Measurements from ENCODE around the gene GAA. TPM values are rescaled to one million over a fixed set of nuclear protein-coding genes. Genes with fewer than 3 reads are reported as not detected.

The GAA gene
- total RNA-seq, 2 experiments from 2014 or later: 22.2 to 22.4 TPM

GRCh38 chr17:80097844-80098691 lies 3.3 kb upstream of the GAA start:
- no peaks in the 10 kb centered on the region for H3K36me3 ChIP-seq (ENCODE audit: insufficient read depth, low read length)
- Mint-ChIP-seq H3K27me3 (no peaks in the 10 kb centered on the region), H3K9me3 (no peaks in the 10 kb centered on the region), H3K27ac (no peak overlapping the region), H3K36me3 (ENCODE audit: low read depth) (peaks cover 5% of the 10 kb centered on the region), H3K4me3 (peak overlapping the region; percentile 23), H3K4me1 (ENCODE audit: low read depth) (peaks cover 29% of the 10 kb centered on the region)
- H3K27ac ChIP-seq (ENCODE audit: low read depth in 1 of 2, low read length in 2 of 2): no peak overlapping the region
- H3K27me3 ChIP-seq (ENCODE audit: control insufficient read depth in 1 of 2, insufficient read depth in 2 of 2, low read length in 2 of 2): no peaks in the 10 kb centered on the region
- ATAC-seq (ENCODE audit: poor library complexity) (no peak), DNase-seq (peak in 1 of 14 experiments; percentile 14)
- intact Hi-C loops (cut with DNase I, micrococcal nuclease): no loop called here
- POLR2A ChIA-PET: no interaction called here
- TF ChIP-seq CTCF (IDR thresholded peaks at IDR 0.05): no peak
- H3K9me3 ChIP-seq (ENCODE audit: control insufficient read depth in 1 of 2, insufficient read depth in 1 of 2, low read length in 2 of 2): no peaks in the 10 kb centered on the region
- no peak overlapping the region for H3K4me3 ChIP-seq (ENCODE audit: low read length)
- CTCF ChIA-PET: no interaction called here
- H3K4me1 ChIP-seq (ENCODE audit: insufficient read depth, low read length): peaks cover 25% of the 10 kb centered on the region

DNA sequence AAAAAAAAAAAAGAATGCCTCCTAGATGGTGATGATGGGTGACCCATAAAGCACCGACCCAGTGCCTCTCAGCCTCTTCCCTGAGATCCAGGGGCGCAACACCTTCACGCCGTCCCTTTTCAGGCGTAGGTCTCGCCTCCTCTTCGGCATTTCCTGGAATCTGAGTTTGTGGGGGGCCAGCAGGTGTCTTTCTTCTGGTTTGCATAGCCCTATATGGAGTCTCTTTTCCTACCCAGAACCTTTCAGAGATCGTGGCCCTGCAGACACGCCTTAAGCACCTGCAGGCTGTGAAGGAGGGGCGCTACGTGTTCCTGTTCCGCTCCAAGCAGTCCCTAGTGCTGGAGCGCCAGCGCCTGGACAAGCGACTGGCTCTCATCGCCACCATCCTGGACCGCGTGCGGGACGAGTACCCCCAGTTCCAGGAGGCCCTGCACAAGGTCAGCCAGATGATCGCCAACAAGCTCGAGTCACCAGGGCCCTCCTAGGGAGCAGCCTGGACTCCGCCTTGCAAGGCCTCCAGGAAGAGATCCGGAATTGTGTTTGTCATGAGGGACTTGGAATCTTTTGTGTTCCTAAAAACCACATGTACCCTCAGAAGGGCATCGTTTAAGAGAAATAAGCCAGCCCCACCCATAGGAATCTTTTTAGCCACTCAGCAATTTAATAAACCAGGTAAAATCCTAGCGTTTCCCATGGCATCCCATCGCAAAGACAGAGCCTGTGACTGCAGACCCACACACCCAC lies 1.9 kb upstream of the GAA start:
- Histone ChIP-seq H3K4me3 (ENCODE audit: low read length) (no peak overlapping the region), H3K36me3 (ENCODE audit: insufficient read depth, low read length) (no peaks in the 10 kb centered on the region), H3K27ac (ENCODE audit: low read depth in 1 of 2, low read length in 2 of 2) (no peak overlapping the region), H3K27me3 (ENCODE audit: control insufficient read depth in 1 of 2, insufficient read depth in 2 of 2, low read length in 2 of 2) (no peaks in the 10 kb centered on the region), H3K4me1 (ENCODE audit: insufficient read depth, low read length) (peaks cover 29% of the 10 kb centered on the region), H3K9me3 (ENCODE audit: control insufficient read depth in 1 of 2, insufficient read depth in 1 of 2, low read length in 2 of 2) (no peaks in the 10 kb centered on the region)
- Mint-ChIP-seq H3K36me3 (ENCODE audit: low read depth) (peaks cover 5% of the 10 kb centered on the region), H3K9me3 (no peaks in the 10 kb centered on the region), H3K27me3 (no peaks in the 10 kb centered on the region), H3K4me3 (peak overlapping the region; percentile 45), H3K4me1 (ENCODE audit: low read depth) (peaks cover 35% of the 10 kb centered on the region), H3K27ac (no peak overlapping the region)
- ATAC-seq (ENCODE audit: poor library complexity) (no peak), DNase-seq (peak in 1 of 14 experiments; percentile 23)
- ChIA-PET CTCF (interaction anchor here (1.3 to 2.8 kb wide), 2 partner anchors 10 to 45 kb away, joined by 3 to 23 read pairs; no protein-coding TSS in a partner anchor), POLR2A (no interaction called here)
- TF ChIP-seq CTCF (IDR thresholded peaks at IDR 0.05): no peak
- intact Hi-C loops (cut with DNase I, micrococcal nuclease): loop anchor here (5.0 to 10.0 kb wide), 6 partner anchors 48 to 1995 kb away; partner anchors contain the start of genes CCDC40 (in 1 of the 2), EIF4A3 (in 1 of the 2), FASN (in 1 of the 2) and RPTOR (in 1 of the 2)

- no peaks in the 10 kb centered on the region for H3K27me3 Mint-ChIP-seq
- no peak overlapping the region for H3K27ac ChIP-seq (ENCODE audit: low read depth in 1 of 2, low read length in 2 of 2)
- no peaks in the 10 kb centered on the region for H3K36me3 ChIP-seq (ENCODE audit: insufficient read depth, low read length)
- peaks cover 35% of the 10 kb centered on the region for H3K4me1 Mint-ChIP-seq (ENCODE audit: low read depth)
- H3K36me3 Mint-ChIP-seq (ENCODE audit: low read depth): peaks cover 5% of the 10 kb centered on the region
- H3K4me1 ChIP-seq (ENCODE audit: insufficient read depth, low read length): peaks cover 29% of the 10 kb centered on the region
- H3K4me3 Mint-ChIP-seq: peak overlapping the region; percentile 88
- no peak overlapping the region for H3K4me3 ChIP-seq (ENCODE audit: low read length)
- no peaks in the 10 kb centered on the region for H3K27me3 ChIP-seq (ENCODE audit: control insufficient read depth in 1 of 2, insufficient read depth in 2 of 2, low read length in 2 of 2)
- peak overlapping the region; percentile 76 for H3K27ac Mint-ChIP-seq
- H3K9me3 Mint-ChIP-seq: no peaks in the 10 kb centered on the region
- no peaks in the 10 kb centered on the region for H3K9me3 ChIP-seq (ENCODE audit: control insufficient read depth in 1 of 2, insufficient read depth in 1 of 2, low read length in 2 of 2)
- no peak for TF ChIP-seq CTCF (IDR thresholded peaks at IDR 0.05)
- DNase-seq (peak in 1 of 14 experiments; percentile 14), ATAC-seq (ENCODE audit: poor library complexity) (no peak)
- intact Hi-C loops (cut with DNase I, micrococcal nuclease): loop anchor here (5.0 to 10.0 kb wide), 6 partner anchors 47 to 1995 kb away; partner anchors contain the start of genes CCDC40 (in 1 of the 2), EIF4A3 (in 1 of the 2), FASN (in 1 of the 2) and RPTOR (in 1 of the 2)
- ChIA-PET CTCF (interaction anchor here (0.7 to 2.8 kb wide), 4 partner anchors 10 to 153 kb away, joined by 3 to 23 read pairs (median 5); no protein-coding TSS in a partner anchor), POLR2A (no interaction called here)
These were observed 1.4 kb upstream of the GAA start for GRCh38 chr17:80100035-80100323.

Measured in CD4-positive, alpha-beta T cell (primary cell).